Heart right ventricle (tissue), 16 donors: Measurements from ENCODE around the gene SYNPO2. TPM values are rescaled to one million over a fixed set of nuclear protein-coding genes. Genes with fewer than 3 reads are reported as not detected.

Source experiments
- ATAC-seq, 8 donors: fragments of 200-7000 bp; cut with Tn5 transposase; one replicate each; pipeline ENCODE4 v1.9.1; 2020; ENCODE audit warnings: mild to moderate bottlenecking in 8 of 8, moderate library complexity in 8 of 8, moderate number of reproducible peaks in 1 of 8
- DNase-seq, 2 donors: peaks; one replicate each; pipeline ENCODE4 v3.0.0-alpha.2; 2020
- H3K27ac ChIP-seq, 10 donors: fragments of 200-600 bp; sonication (generic) in 2 of 10; one replicate each; pipeline versions ENCODE4 v1.5.0 to v1.8.0; 2020 to 2022; ENCODE audit warnings: mild to moderate bottlenecking in 3 of 10
- H3K27me3 ChIP-seq, 7 donors: fragments of 200-600 bp; one replicate each; pipeline ENCODE4 v1.8.0; 2021 to 2022; ENCODE audit warnings: mild to moderate bottlenecking in 2 of 7
- H3K36me3 ChIP-seq, 9 donors: fragments of 200-600 bp; sonication (generic) in 1 of 9; one replicate each; pipeline versions ENCODE4 v1.5.0 to v1.8.0; 2020 to 2022; ENCODE audit warnings: mild to moderate bottlenecking in 2 of 9
- H3K4me1 ChIP-seq, 9 donors: fragments of 200-600 bp; sonication (generic) in 1 of 9; one replicate each; pipeline versions ENCODE4 v1.5.0 to v1.8.0; 2020 to 2022; ENCODE audit warnings: mild to moderate bottlenecking in 4 of 9
- H3K4me3 ChIP-seq, 10 donors: fragments of 200-600 bp; sonication (generic) in 2 of 10; one replicate each; pipeline versions ENCODE4 v1.5.0 to v1.8.0; 2020 to 2022; ENCODE audit warnings: mild to moderate bottlenecking in 7 of 10, moderate library complexity in 2 of 10
- H3K9me3 ChIP-seq, 11 donors: fragments of 200-600 bp in 10 of 11; sonication (generic) in 2 of 11; one replicate each; pipeline versions ENCODE4 v1.5.0 to v1.8.0; 2013 to 2022; ENCODE audit warnings: mild to moderate bottlenecking in 2 of 11, control low read depth in 1 of 11, moderate library complexity in 1 of 11
- WGBS, 2 donors: extraction: QIAGEN DNeasy Blood & Tissue Kit; methylation state at CpG; one replicate each; pipeline ENCODE4 v1.1.7; 2013; ENCODE audit warnings: inconsistent platforms in 1 of 2; 5-methylcytosine and 5-hydroxymethylcytosine counted together
- intact Hi-C, 10 donors: fragments of 100-400 bp; cut with DNase I; formaldehyde crosslinking; loops; one replicate each; pipeline versions ENCODE4 v1.11.1 to v1.14.2; 2022
- polyA plus RNA-seq, 2 donors: library from polyadenylated mRNA; stranded (reverse); fragments of 200-250 nt; gene quantifications; one replicate each; pipeline ENCODE4 v1.2.3, GENCODE V29; 2013
- total RNA-seq, 10 donors: library from RNA; stranded (reverse); fragmentation: NEBNext Ultra II Directional in 3 of 10; extraction: Animal tissue kit (Norgen Biotek cat#: 25700) in 3 of 10; gene quantifications; one replicate each; pipeline versions ENCODE4 v1.2.1 to v1.2.4, GENCODE V29; 2021 to 2023
- TF ChIP-seq, protein P1 (sequence below), 9 donors: fragments of 200-600 bp; sonication (generic) in 2 of 9; IDR thresholded peaks; one replicate each; pipeline versions ENCODE4 v1.5.0 to v1.8.0; 2021 to 2022; ENCODE audit warnings: antibody characterized with exemption in 9 of 9, mild to moderate bottlenecking in 5 of 9, moderate library complexity in 1 of 9
- donor health status: Arrhythmogenic right ventricular cardiomyopathy.
- donor health status: ischemic (EF 13 %, LVEDD 7.1; RV severe dilation, severe dysfunction).
- donor health status: healthy with polysubstance abuse.
- donor health status: DM: no; HTN: yes; CAD: no.
- donor health status: DM: no; HTN: no; CAD: no.
- donor health status: ischemic (EF 25% LVEDD 6.9; RV normal size, moderate dysfunction).
- donor health status: ischemic (EF 25% LVEDD 5.7; RV mildly dilated, moderate dysfunction).
- donor health status: healthy.
- donor health status: DM: yes; HTN: yes; CAD: no.
- donor health status: Ischemic cardiomyopathy.
- donor health status: ischemic (EF 35%, LVEDD 5.7; RV mildly dilated, moderate dysfunction).
- donor health status: nonischemic (EF 11% LVEDD 7.7; RV severe dilation, severe dysfunction).
- donor health status: DM: yes; HTN: yes; CAD: no.
- donor health status: PGD.
- donor health status: ischemic (EF 29% LVEDD 5.4; RV normal size, mild dysfunction).
- donor health status: nonischemic (EF 23%, LVEDD 6.1; RV moderate dilation, normal function).

SYNPO2 gene
- total and polyA plus RNA-seq, 12 donors: 27.5 to 405 (median 244) TPM

DNA sequence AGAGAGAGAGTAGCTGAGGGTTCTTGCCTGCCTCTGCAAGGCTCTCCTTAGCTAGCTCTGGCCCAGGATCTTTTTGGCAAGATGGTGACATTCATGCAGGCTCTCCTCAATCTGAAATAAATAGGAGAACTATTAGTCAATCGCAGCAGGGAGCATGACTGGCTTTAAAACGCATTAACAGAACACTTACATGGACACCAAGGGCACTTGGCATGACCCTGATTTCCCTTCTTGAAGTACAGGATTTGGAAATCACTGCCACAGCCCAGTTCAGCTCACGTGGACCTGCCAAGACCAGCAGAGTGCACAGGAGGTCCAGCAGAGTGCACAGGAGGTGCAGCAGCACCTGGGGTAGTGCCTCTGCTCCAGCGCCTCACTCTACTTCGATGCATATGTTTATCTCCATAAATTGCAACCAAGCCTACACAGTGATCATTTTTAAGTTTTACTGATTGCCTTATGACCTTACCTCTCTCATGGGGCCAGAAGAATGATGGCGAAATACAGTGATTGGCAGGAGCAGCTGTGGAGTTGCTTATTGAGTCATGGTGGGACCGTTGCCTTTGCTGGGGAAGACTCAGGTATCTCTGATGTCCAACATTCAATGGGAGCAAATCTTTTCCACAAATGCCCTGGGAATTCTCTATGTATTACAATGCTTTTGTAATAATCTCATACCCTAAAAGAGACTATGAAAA lies 122.4 kb downstream of the SYNPO2 start:
- DNase-seq: no peak
- H3K4me1 ChIP-seq: peaks cover 3 to 66% (median 18%) of the 10 kb centered on the region in 9 donors
- peak overlapping the region in 8 of 10 donors; percentile 15 to 69 (median 50) for H3K27ac ChIP-seq
- WGBS, 2 donors: 56 to 69% methylated on average over 7 of the region's 7 CpGs
- peak; percentile 30 to 92 (median 64) for ATAC-seq
- H3K27me3 ChIP-seq: no peaks in the 10 kb centered on the region
- no peaks in the 10 kb centered on the region for H3K36me3 ChIP-seq
- H3K9me3 ChIP-seq: peaks cover 0 to 4% (median 0%) of the 10 kb centered on the region in 11 donors
- TF ChIP-seq, protein P1, sequence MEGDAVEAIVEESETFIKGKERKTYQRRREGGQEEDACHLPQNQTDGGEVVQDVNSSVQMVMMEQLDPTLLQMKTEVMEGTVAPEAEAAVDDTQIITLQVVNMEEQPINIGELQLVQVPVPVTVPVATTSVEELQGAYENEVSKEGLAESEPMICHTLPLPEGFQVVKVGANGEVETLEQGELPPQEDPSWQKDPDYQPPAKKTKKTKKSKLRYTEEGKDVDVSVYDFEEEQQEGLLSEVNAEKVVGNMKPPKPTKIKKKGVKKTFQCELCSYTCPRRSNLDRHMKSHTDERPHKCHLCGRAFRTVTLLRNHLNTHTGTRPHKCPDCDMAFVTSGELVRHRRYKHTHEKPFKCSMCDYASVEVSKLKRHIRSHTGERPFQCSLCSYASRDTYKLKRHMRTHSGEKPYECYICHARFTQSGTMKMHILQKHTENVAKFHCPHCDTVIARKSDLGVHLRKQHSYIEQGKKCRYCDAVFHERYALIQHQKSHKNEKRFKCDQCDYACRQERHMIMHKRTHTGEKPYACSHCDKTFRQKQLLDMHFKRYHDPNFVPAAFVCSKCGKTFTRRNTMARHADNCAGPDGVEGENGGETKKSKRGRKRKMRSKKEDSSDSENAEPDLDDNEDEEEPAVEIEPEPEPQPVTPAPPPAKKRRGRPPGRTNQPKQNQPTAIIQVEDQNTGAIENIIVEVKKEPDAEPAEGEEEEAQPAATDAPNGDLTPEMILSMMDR (IDR thresholded peaks at IDR 0.05): no peak
- intact Hi-C loops: no loop called here
- no peak overlapping the region for H3K4me3 ChIP-seq

DNA sequence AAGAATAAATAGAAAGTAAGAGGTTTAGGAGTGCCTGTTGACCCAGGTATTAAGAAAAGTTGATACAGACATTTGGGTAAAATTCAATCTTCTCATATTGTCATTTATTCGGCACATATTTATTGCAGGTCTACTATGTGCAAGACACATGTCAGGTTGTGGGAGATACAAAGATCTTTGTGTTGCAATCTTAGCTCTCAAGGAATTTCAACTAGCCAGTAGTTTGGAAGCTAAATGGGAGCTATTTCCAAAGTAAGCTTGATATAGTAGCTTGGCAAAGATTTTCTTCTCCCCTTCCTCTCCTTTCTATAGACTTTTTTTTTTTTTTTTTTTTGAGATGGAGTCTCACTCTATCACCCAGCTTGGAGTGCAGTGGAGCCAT lies 122.9 kb downstream of the SYNPO2 start:
- Histone ChIP-seq H3K36me3 (no peaks in the 10 kb centered on the region), H3K4me1 (peaks cover 0 to 63% (median 14%) of the 10 kb centered on the region in 9 donors), H3K27ac (peak overlapping the region in 4 of 10 donors; percentile 15 to 57 (median 50)), H3K4me3 (no peak overlapping the region), H3K9me3 (peaks cover 0 to 4% (median 0%) of the 10 kb centered on the region in 11 donors), H3K27me3 (no peaks in the 10 kb centered on the region)
- 94 to 97% methylated on average over 1 of the region's 1 CpG for WGBS, 2 donors
- ATAC-seq: no peak
- intact Hi-C loops: no loop called here
- DNase-seq: no peak
- TF ChIP-seq, protein P1 (IDR thresholded peaks at IDR 0.05): no peak

DNA sequence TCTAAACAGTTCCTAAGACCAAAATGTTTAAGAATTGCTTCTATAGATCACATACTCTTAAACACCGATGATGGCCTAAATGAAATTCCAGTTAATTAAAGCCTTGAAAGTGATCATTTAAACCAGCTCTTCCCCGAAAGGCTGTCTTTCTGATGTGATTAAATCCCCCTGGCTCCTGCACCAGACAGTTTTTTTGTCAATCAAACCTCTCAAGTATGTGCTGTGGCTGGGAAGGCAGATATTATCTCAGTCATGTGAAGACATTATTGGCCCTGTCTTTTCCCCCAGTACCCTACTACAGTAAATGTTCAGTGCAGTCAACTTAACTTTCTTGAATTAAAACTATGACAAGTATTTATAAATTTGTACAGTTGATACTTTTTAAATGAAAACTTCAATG lies 126.0 kb downstream of the SYNPO2 start:
- intact Hi-C loops: no loop called here
- Histone ChIP-seq H3K27me3 (no peaks in the 10 kb centered on the region), H3K4me1 (peaks cover 0 to 56% (median 19%) of the 10 kb centered on the region in 9 donors), H3K36me3 (no peaks in the 10 kb centered on the region), H3K9me3 (peaks cover 0 to 5% (median 0%) of the 10 kb centered on the region in 11 donors), H3K4me3 (no peak overlapping the region), H3K27ac (peak overlapping the region in 5 of 10 donors; percentile 2 to 75 (median 19))
- TF ChIP-seq, protein P1 (IDR thresholded peaks at IDR 0.05): no peak
- 73 to 80% methylated on average over 2 of the region's 2 CpGs for WGBS, 2 donors
- DNase-seq (no peak), ATAC-seq (peak in 1 of 8 donors; percentile 28)

DNA sequence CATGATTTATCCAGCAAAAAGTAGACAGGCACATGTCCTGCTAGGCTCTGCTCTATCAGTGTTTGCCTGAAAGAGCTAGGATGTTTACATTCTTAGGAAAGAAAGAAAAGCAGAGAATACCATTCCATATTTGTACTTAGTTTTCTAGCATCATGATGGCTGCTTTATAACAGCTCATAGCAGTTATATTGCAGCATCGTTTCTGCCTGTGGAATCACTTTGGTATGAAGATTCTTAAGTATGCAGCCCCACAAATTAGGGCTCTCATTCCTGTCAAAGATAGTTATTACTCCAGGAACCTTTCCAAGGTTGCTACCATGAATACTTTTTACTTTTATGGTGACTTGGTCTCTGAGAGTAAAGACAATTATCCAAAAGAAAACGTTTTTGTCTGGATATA lies 128.0 kb downstream of the SYNPO2 start:
- Histone ChIP-seq H3K4me1 (peaks cover 0 to 56% (median 15%) of the 10 kb centered on the region in 9 donors), H3K27me3 (no peaks in the 10 kb centered on the region), H3K9me3 (peaks cover 0 to 5% (median 0%) of the 10 kb centered on the region in 11 donors), H3K36me3 (no peaks in the 10 kb centered on the region), H3K27ac (peak overlapping the region in 7 of 10 donors; percentile 1 to 75 (median 39)), H3K4me3 (no peak overlapping the region)
- TF ChIP-seq, protein P1 (IDR thresholded peaks at IDR 0.05): no peak
- intact Hi-C loops: no loop called here
- DNase-seq (no peak), ATAC-seq (no peak)
- 23 to 28% methylated on average over 2 of the region's 2 CpGs for WGBS, 2 donors
